Fibroblast of lung (primary cell): ENCODE data around the gene HYKK. TPM values are rescaled to one million over a fixed set of nuclear protein-coding genes. Genes with fewer than 3 reads are reported as not detected.

ENCODE experiments used
- DNase-seq, 2 donors: peaks; one replicate each; pipeline versions ENCODE4 v3.0.0 to v3.0.0-alpha.2; 2010; ENCODE audit warnings: low read depth in 2 of 2
- H2AFZ ChIP-seq: 2 replicates; pipeline ENCODE4 v1.5.1; 2012; ENCODE audit warnings: low read length, control low read depth, inconsistent platforms
- H3K27ac ChIP-seq: 2 replicates; pipeline ENCODE4 v1.5.1; 2011; ENCODE audit warnings: low read length, control low read depth; ENCODE audit not compliant: insufficient read depth
- H3K27me3 ChIP-seq: 2 replicates; pipeline ENCODE4 v1.5.1; 2011; ENCODE audit warnings: mild to moderate bottlenecking, low read length; ENCODE audit not compliant: control insufficient read depth, insufficient read depth
- H3K36me3 ChIP-seq: 2 replicates; pipeline ENCODE4 v1.5.1; 2011; ENCODE audit warnings: low read length; ENCODE audit not compliant: control insufficient read depth, insufficient read depth
- H3K4me1 ChIP-seq: 2 replicates; pipeline ENCODE4 v1.5.1; 2011; ENCODE audit warnings: low read length; ENCODE audit not compliant: control insufficient read depth, insufficient read depth; ENCODE audit errors: extremely low read depth
- H3K4me2 ChIP-seq: 2 replicates; pipeline ENCODE4 v1.5.1; 2011; ENCODE audit warnings: low read length, control low read depth; ENCODE audit not compliant: insufficient read depth; ENCODE audit errors: extremely low read depth
- H3K4me3 ChIP-seq, 4 experiments: fragments of 200-600 bp in 1 of 4; sonication (generic) in 1 of 4; replicated peaks in 1 of 4; 2 replicates each; pipeline ENCODE4 v1.5.1; 2011 to 2016; ENCODE audit warnings: low read length in 4 of 4, low read depth in 3 of 4, mild to moderate bottlenecking in 3 of 4, control low read depth in 2 of 4, inconsistent platforms in 1 of 4, mixed read lengths in 1 of 4; ENCODE audit not compliant: insufficient read depth in 1 of 4; ENCODE audit errors: control extremely low read depth in 1 of 4
- H3K79me2 ChIP-seq: 2 replicates; pipeline ENCODE4 v1.5.1; 2012; ENCODE audit warnings: mild to moderate bottlenecking, low read length, inconsistent platforms; ENCODE audit not compliant: control insufficient read depth, insufficient read depth
- H3K9ac ChIP-seq: 2 replicates; pipeline ENCODE4 v1.5.1; 2011; ENCODE audit warnings: mild to moderate bottlenecking, low read length, control low read depth; ENCODE audit not compliant: insufficient read depth
- H3K9me3 ChIP-seq: 2 replicates; pipeline ENCODE4 v1.5.1; 2012; ENCODE audit warnings: low read depth, low read length; ENCODE audit not compliant: control insufficient read depth, insufficient read depth
- H4K20me1 ChIP-seq: 2 replicates; pipeline ENCODE4 v1.5.1; 2011; ENCODE audit warnings: low read length; ENCODE audit not compliant: control insufficient read depth, insufficient read depth; ENCODE audit errors: extremely low read depth
- EZH2 ChIP-seq: IDR thresholded peaks from 2 replicates; pipeline ENCODE4 v1.5.1; 2012; ENCODE audit warnings: low read length, control low read depth, mild to moderate bottlenecking; ENCODE audit errors: missing control alignments
- polyA plus RNA-seq, 2 donors: library from polyadenylated mRNA; depleted of rRNA in 1 of 2; stranded (reverse) in 1 of 2; unstranded in 1 of 2; fragments of >200 nt; gene quantifications; 2 replicates each; pipeline ENCODE4 v1.2.1, GENCODE V29; 2011 to 2012; ENCODE audit warnings: missing spikeins in 1 of 2
- total RNA-seq: library from RNA; depleted of rRNA; stranded (reverse); fragments of >200 nt; gene quantifications from 2 replicates; pipeline ENCODE4 v1.2.1, GENCODE V29; 2014
- TF ChIP-seq, protein P1 (sequence below), 2 donors: IDR thresholded peaks in 1 of 2; conservative IDR thresholded peaks in 1 of 2; 1 replicate in 1 of 2; 2 replicates in 1 of 2; pipeline ENCODE4 v1.5.1; 2011 to 2012; ENCODE audit warnings: low read length in 2 of 2, control low read depth in 1 of 2, inconsistent platforms in 1 of 2, low read depth in 1 of 2, mild to moderate bottlenecking in 1 of 2

HYKK gene
- total and polyA plus RNA-seq, 2 donors (not counting 1 experiment from before 2014, with no cell fraction given), result 2.0 to 3.6 TPM

DNA sequence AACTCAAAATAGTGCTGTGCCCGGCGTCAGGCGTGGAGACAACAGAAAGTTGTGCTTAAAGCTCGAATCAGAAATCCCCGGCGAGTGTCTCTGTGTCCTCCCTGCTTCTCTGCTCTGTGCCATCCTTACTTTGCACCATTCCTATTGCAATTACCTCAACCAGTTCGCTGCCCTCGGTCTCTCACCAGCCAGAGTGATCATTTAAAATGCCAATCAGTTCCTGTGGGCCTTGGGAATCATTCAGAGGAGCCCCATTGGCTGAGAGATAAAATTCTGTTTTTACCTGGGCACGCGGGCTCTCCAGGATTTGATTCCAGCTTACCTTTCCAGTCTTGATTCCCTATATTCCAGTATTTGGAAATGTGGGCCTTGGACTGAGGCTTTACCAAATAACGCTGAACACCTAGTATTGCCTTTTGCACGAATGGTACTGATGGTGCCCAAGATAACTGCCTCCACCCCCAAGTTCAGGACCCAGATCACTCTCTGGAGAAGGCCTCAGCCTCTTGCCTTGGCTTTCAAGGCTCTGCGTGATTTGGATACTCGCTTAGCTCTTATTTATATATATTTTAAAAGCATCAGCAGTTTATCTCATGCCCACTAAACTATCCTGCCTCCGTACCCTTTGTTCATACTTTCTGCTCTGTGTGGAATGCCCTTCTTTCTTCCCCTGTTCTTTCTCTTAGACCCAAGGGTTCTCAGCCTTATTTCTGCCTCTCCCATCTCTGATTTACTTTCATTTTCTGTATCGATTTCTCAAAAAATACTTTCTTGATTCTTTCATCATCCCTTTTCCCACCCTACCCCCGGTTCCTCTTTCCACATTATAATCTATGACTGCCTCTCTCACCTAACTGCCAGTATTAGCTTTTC lies 33.7 kb downstream of the HYKK start:
- peaks cover 7% of the 10 kb centered on the region for H3K36me3 ChIP-seq
- no peak for TF ChIP-seq EZH2
- TF ChIP-seq, protein P1, sequence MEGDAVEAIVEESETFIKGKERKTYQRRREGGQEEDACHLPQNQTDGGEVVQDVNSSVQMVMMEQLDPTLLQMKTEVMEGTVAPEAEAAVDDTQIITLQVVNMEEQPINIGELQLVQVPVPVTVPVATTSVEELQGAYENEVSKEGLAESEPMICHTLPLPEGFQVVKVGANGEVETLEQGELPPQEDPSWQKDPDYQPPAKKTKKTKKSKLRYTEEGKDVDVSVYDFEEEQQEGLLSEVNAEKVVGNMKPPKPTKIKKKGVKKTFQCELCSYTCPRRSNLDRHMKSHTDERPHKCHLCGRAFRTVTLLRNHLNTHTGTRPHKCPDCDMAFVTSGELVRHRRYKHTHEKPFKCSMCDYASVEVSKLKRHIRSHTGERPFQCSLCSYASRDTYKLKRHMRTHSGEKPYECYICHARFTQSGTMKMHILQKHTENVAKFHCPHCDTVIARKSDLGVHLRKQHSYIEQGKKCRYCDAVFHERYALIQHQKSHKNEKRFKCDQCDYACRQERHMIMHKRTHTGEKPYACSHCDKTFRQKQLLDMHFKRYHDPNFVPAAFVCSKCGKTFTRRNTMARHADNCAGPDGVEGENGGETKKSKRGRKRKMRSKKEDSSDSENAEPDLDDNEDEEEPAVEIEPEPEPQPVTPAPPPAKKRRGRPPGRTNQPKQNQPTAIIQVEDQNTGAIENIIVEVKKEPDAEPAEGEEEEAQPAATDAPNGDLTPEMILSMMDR (conservative IDR thresholded peaks at IDR 0.05 in 1 of 2, IDR thresholded peaks at IDR 0.05 in 1 of 2; ENCODE audit: low read depth in 1 of 2, low read length in 2 of 2), result no peak
- H3K79me2 ChIP-seq, result peaks cover 31% of the 10 kb centered on the region
- H3K4me2 ChIP-seq, result peak overlapping the region; percentile 98
- peak overlapping the region; percentile 96 for H3K9ac ChIP-seq
- H3K4me3 ChIP-seq, result peak overlapping the region; percentile 62 to 98 (median 86)
- no peaks in the 10 kb centered on the region for H3K9me3 ChIP-seq
- H2AFZ ChIP-seq, result peak overlapping the region; percentile 39
- no peaks in the 10 kb centered on the region for H3K27me3 ChIP-seq
- no peaks in the 10 kb centered on the region for H3K4me1 ChIP-seq
- H4K20me1 ChIP-seq, result no peaks in the 10 kb centered on the region
- DNase-seq, result peak in 1 of 2 donors; percentile 38
- H3K27ac ChIP-seq, result peak overlapping the region; percentile 84

DNA sequence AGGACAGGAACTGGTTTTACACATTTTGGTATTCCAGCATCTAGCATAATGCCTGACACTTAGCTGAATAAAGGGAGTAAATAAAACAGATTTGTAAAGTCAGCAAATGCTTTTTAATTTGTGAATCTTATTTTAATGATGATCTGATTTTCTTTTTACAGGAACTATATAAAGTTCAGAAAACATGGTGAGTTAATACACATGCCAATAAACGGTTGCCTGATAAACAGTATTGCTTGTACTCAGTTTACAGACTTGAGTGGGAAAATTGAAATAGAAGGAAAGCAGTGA lies 34.3 kb downstream of the HYKK start:
- Histone ChIP-seq H3K36me3 (peaks cover 7% of the 10 kb centered on the region), H3K27me3 (no peaks in the 10 kb centered on the region), H3K9me3 (no peaks in the 10 kb centered on the region), H3K27ac (peak overlapping the region; percentile 84), H3K4me2 (peak overlapping the region; percentile 98), H3K9ac (peak overlapping the region; percentile 17), H3K79me2 (peaks cover 31% of the 10 kb centered on the region), H4K20me1 (no peaks in the 10 kb centered on the region), H3K4me3 (peak overlapping the region; percentile 62 to 98 (median 86)), H2AFZ (no peak overlapping the region), H3K4me1 (no peaks in the 10 kb centered on the region)
- TF ChIP-seq, protein P1 (conservative IDR thresholded peaks at IDR 0.05 in 1 of 2, IDR thresholded peaks at IDR 0.05 in 1 of 2; ENCODE audit: low read depth in 1 of 2, low read length in 2 of 2), result no peak
- TF ChIP-seq EZH2, result no peak
- DNase-seq, result no peak

DNA sequence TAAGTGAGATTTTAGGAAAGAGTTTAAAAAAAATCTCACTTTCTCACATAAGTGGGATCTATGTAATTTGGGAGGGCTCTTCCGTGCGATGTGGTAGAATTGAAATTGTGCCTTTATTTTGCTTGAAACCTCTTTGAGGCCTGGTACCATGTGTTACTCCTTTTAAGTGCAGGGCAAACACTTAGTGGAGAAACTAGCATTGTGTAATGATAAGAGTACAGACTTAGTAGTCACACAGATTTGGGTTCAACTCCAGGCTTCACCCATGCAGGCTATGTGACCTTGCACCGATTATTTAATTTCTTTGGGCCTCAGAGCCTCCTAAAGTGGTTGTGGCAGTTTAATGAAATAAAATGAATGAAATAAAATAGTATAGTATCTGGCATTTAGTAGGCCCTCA lies 35.3 kb downstream of the HYKK start:
- Histone ChIP-seq H3K9me3 (no peaks in the 10 kb centered on the region), H4K20me1 (no peaks in the 10 kb centered on the region), H3K9ac (no peak overlapping the region), H2AFZ (no peak overlapping the region), H3K27ac (no peak overlapping the region), H3K79me2 (peaks cover 31% of the 10 kb centered on the region), H3K36me3 (peaks cover 7% of the 10 kb centered on the region), H3K4me1 (no peaks in the 10 kb centered on the region), H3K27me3 (no peaks in the 10 kb centered on the region), H3K4me3 (no peak overlapping the region), H3K4me2 (no peak overlapping the region)
- TF ChIP-seq, protein P1 (conservative IDR thresholded peaks at IDR 0.05 in 1 of 2, IDR thresholded peaks at IDR 0.05 in 1 of 2; ENCODE audit: low read depth in 1 of 2, low read length in 2 of 2), result no peak
- no peak for TF ChIP-seq EZH2
- no peak for DNase-seq
